Adrenal gland (tissue), 12 donors: ENCODE data around the gene DCUN1D2. TPM values are rescaled to one million over a fixed set of nuclear protein-coding genes. Genes with fewer than 3 reads are reported as not detected.
A peak's percentile ranks its signal among the peaks of the same experiment; 100 is the strongest.

ENCODE experiments used
- DNase-seq, 7 donors: peaks; one replicate each; pipeline ENCODE4 v3.0.0-alpha.2; 2019 to 2020
- H3K27ac ChIP-seq, 5 donors: fragments of 200-600 bp; sonication (generic) in 4 of 5; 1 replicate in 3 of 5; 2 replicates in 2 of 5; pipeline versions ENCODE4 v1.5.1 to v1.8.0; 2016 to 2020; ENCODE audit warnings: mild to moderate bottlenecking in 1 of 5
- H3K27me3 ChIP-seq: fragments of 200-600 bp; 2 replicates; pipeline ENCODE4 v1.8.0; 2021
- H3K36me3 ChIP-seq, 2 donors: fragments of 200-600 bp; replicated peaks in 1 of 2; 1 replicate in 1 of 2; 2 replicates in 1 of 2; pipeline versions ENCODE4 v1.5.1 to v1.8.0; 2018 to 2022
- H3K4me1 ChIP-seq, 2 donors: fragments of 200-600 bp; replicated peaks in 1 of 2; 1 replicate in 1 of 2; 2 replicates in 1 of 2; pipeline versions ENCODE4 v1.5.1 to v1.8.0; 2018 to 2021
- H3K4me3 ChIP-seq, 4 donors: fragments of 200-600 bp; sonication (generic) in 3 of 4; one replicate each; pipeline ENCODE4 v1.5.1; 2016 to 2018
- H3K9me3 ChIP-seq, 3 donors: fragments of 200-600 bp; sonication (generic) in 1 of 3; replicated peaks in 1 of 3; 1 replicate in 2 of 3; 2 replicates in 1 of 3; pipeline versions ENCODE4 v1.5.1 to v1.8.0; 2016 to 2021
- CTCF ChIP-seq, 6 experiments: fragments of 450-650 bp in 4 of 6; fragments of 200-600 bp in 2 of 6; sonication (generic) in 1 of 6; IDR thresholded peaks; 1 replicate in 5 of 6; 2 replicates in 1 of 6; pipeline versions ENCODE4 v1.5.1 to v1.8.0; 2016 to 2021; ENCODE audit warnings: antibody characterized with exemption in 6 of 6, mild to moderate bottlenecking in 2 of 6, moderate library complexity in 1 of 6
- POLR2A ChIP-seq, 2 donors: fragments of 450-650 bp; IDR thresholded peaks; one replicate each; pipeline ENCODE4 v1.6.1; 2017; ENCODE audit warnings: antibody characterized with exemption in 2 of 2, mild to moderate bottlenecking in 2 of 2, moderate library complexity in 1 of 2
- WGBS, 4 donors: extraction: QIAGEN DNeasy Blood & Tissue Kit in 2 of 4; methylation state at CpG; one replicate each; pipeline versions ENCODE4 v1.1.5 to v1.1.7; 2013 to 2017; 5-methylcytosine and 5-hydroxymethylcytosine counted together
- intact Hi-C, 2 donors: fragments of 100-400 bp; cut with DNase I; formaldehyde crosslinking; loops; one replicate each; pipeline versions ENCODE4 v1.14.1 to v1.15.0; 2022 to 2023
- polyA plus RNA-seq, 3 donors: library from polyadenylated mRNA; stranded (reverse); fragments of 200-250 nt in 2 of 3; fragments of 350-450 nt in 1 of 3; fragmentation: Illumina TruSeq in 1 of 3; extraction: RNeasy Lipid Tissue Mini Kit (QIAGEN cat#74804) in 1 of 3; gene quantifications; one replicate each; pipeline ENCODE4 v1.2.3, GENCODE V29; 2013 to 2014
- total RNA-seq, 9 donors: library from RNA; depleted of rRNA in 4 of 9; stranded (reverse); fragments of >200 nt in 4 of 9; fragments of 120-200 nt in 1 of 9; fragmentation: NEBNext Ultra II Directional in 1 of 9; extraction: Animal tissue kit (Norgen Biotek cat#: 25700) in 1 of 9; gene quantifications; one replicate each; pipeline versions ENCODE4 v1.1.0 to v1.2.4, GENCODE V29; 2013 to 2023
- donor health status: healthy with polysubstance abuse.
- donor health status: Bipolar disorder and iron deficiency.
- donor health status: DM: yes; HTN: yes; CAD: no.
- donor health status: DM: no; HTN: no; CAD: no.
- donor health status: DM: no; HTN: no; CAD: no.
- donor health status: DM: yes; HTN: yes; CAD: no.

DCUN1D2 gene
- total and polyA plus RNA-seq, 12 donors: 8.1 to 28.0 (median 18.8) TPM

- TF ChIP-seq CTCF (IDR thresholded peaks at IDR 0.05) (no peak), POLR2A (IDR thresholded peaks at IDR 0.05) (no peak)
- Histone ChIP-seq H3K4me3 (no peak overlapping the region), H3K9me3 (no peaks in the 10 kb centered on the region), H3K27ac (no peak overlapping the region), H3K36me3 (peaks cover 0 to 19% of the 10 kb centered on the region in 2 donors), H3K27me3 (no peaks in the 10 kb centered on the region), H3K4me1 (peaks cover 0 to 13% of the 10 kb centered on the region in 2 donors)
- 83 to 93% (median 85%) methylated on average over 29 to 36 of the region's 36 CpGs for WGBS, 4 donors
- DNase-seq: peak in 3 of 7 donors; percentile 12 to 49 (median 31)
- intact Hi-C loops: no loop called here
Observed at GRCh38 chr13:113483504-113484293, 6.8 kb downstream of the DCUN1D2 start.

GRCh38 chr13:113483081-113483480, 7.4 kb downstream of the DCUN1D2 start:
- Histone ChIP-seq H3K27ac (no peak overlapping the region), H3K4me1 (peaks cover 0 to 13% of the 10 kb centered on the region in 2 donors), H3K4me3 (no peak overlapping the region), H3K9me3 (no peaks in the 10 kb centered on the region), H3K36me3 (peaks cover 0 to 20% of the 10 kb centered on the region in 2 donors), H3K27me3 (no peaks in the 10 kb centered on the region)
- 89 to 94% (median 90%) methylated on average over 7 of the region's 7 CpGs for WGBS, 4 donors
- DNase-seq: no peak
- TF ChIP-seq POLR2A (IDR thresholded peaks at IDR 0.05) (no peak), CTCF (IDR thresholded peaks at IDR 0.05) (no peak)
- intact Hi-C loops: no loop called here

- Histone ChIP-seq H3K27ac (no peak overlapping the region), H3K4me1 (peaks cover 0 to 7% of the 10 kb centered on the region in 2 donors), H3K9me3 (no peaks in the 10 kb centered on the region), H3K4me3 (no peak overlapping the region), H3K36me3 (peaks cover 0 to 41% of the 10 kb centered on the region in 2 donors), H3K27me3 (no peaks in the 10 kb centered on the region)
- no peak for DNase-seq
- TF ChIP-seq CTCF (IDR thresholded peaks at IDR 0.05) (no peak), POLR2A (IDR thresholded peaks at IDR 0.05) (no peak)
- 81 to 94% (median 84%) methylated on average over 4 of the region's 4 CpGs for WGBS, 4 donors
- intact Hi-C loops: no loop called here
Observed at GRCh38 chr13:113479179-113479578, 11.3 kb downstream of the DCUN1D2 start.

- Histone ChIP-seq H3K27ac (no peak overlapping the region), H3K4me3 (no peak overlapping the region), H3K4me1 (peaks cover 0 to 7% of the 10 kb centered on the region in 2 donors), H3K9me3 (no peaks in the 10 kb centered on the region), H3K27me3 (no peaks in the 10 kb centered on the region), H3K36me3 (peaks cover 0 to 41% of the 10 kb centered on the region in 2 donors)
- no peak for TF ChIP-seq CTCF (IDR thresholded peaks at IDR 0.05)
- no peak for TF ChIP-seq POLR2A (IDR thresholded peaks at IDR 0.05)
- intact Hi-C loops: no loop called here
- 96 to 98% (median 97%) methylated on average over 3 of the region's 3 CpGs for WGBS, 4 donors
- no peak for DNase-seq
Observed at GRCh38 chr13:113477724-113478123, 12.8 kb downstream of the DCUN1D2 start.
